Kidney (tissue), 14 donors: ENCODE measurements around the gene CIB2. TPM values are rescaled to one million over a fixed set of nuclear protein-coding genes. Genes with fewer than 3 reads are reported as not detected.
A peak's percentile ranks its signal among the peaks of the same experiment; 100 is the strongest.

Source experiments
- DNase-seq, 5 donors: peaks; one replicate each; pipeline ENCODE4 v3.0.0-alpha.2; 2013 to 2020
- FAIRE-seq: peaks from 2 replicates; lab custom pipeline; 2012; peaks lifted over from hg19 to GRCh38; lab: Jason Lieb, UNC
- H3K27ac ChIP-seq, 2 donors: one replicate each; pipeline ENCODE4 v1.7.0; 2013; ENCODE audit warnings: low read depth in 2 of 2, low read length in 2 of 2, inconsistent platforms in 1 of 2
- H3K27me3 ChIP-seq: one replicate; pipeline ENCODE4 v1.7.1; 2013; ENCODE audit warnings: low read length, inconsistent platforms; ENCODE audit not compliant: control insufficient read depth, insufficient read depth
- H3K36me3 ChIP-seq, 3 donors: one replicate each; pipeline versions ENCODE4 v1.7.0 to v1.7.1; 2013; ENCODE audit warnings: low read length in 3 of 3, control low read depth in 1 of 3, inconsistent platforms in 1 of 3; ENCODE audit not compliant: insufficient read depth in 3 of 3, control insufficient read depth in 2 of 3
- H3K4me1 ChIP-seq, 3 donors: one replicate each; pipeline versions ENCODE4 v1.7.0 to v1.7.1; 2013; ENCODE audit warnings: low read length in 3 of 3, inconsistent platforms in 1 of 3, low read depth in 1 of 3; ENCODE audit not compliant: control insufficient read depth in 2 of 3, insufficient read depth in 2 of 3
- H3K4me3 ChIP-seq, 3 donors: one replicate each; pipeline versions ENCODE4 v1.7.0 to v1.8.1; 2013; ENCODE audit warnings: low read length in 3 of 3, control low read depth in 1 of 3, inconsistent platforms in 1 of 3
- H3K9ac ChIP-seq, 3 donors: one replicate each; pipeline versions ENCODE4 v1.7.0 to v1.7.1; 2013; ENCODE audit warnings: low read length in 3 of 3, control low read depth in 1 of 3, inconsistent platforms in 1 of 3
- H3K9me3 ChIP-seq, 3 donors: one replicate each; pipeline versions ENCODE4 v1.7.0 to v1.7.1; 2013; ENCODE audit warnings: low read length in 3 of 3, control low read depth in 1 of 3, inconsistent platforms in 1 of 3; ENCODE audit not compliant: control insufficient read depth in 2 of 3, insufficient read depth in 1 of 3
- intact Hi-C: fragments of 100-400 bp; cut with DNase I; formaldehyde crosslinking; loops from one replicate; pipeline ENCODE4 v1.11.1; 2022
- polyA plus RNA-seq: library from polyadenylated mRNA; stranded (reverse); fragments of 350-450 nt; fragmentation: Illumina TruSeq; extraction: RNeasy Lipid Tissue Mini Kit (QIAGEN cat#74804); gene quantifications from one replicate; pipeline ENCODE4 v1.2.3, GENCODE V29; 2014; ENCODE audit warnings: low read depth, low replicate concordance; ENCODE audit not compliant: insufficient read depth
- total RNA-seq: library from RNA; stranded (reverse); fragmentation: NEBNext Ultra II Directional; extraction: Animal tissue kit (Norgen Biotek cat#: 25700); gene quantifications from one replicate; pipeline ENCODE4 v1.2.1, GENCODE V29; 2021
- TF ChIP-seq, protein P1 (sequence below): IDR thresholded peaks from 3 replicates; pipeline ENCODE4 v1.5.1; 2012; ENCODE audit warnings: mild to moderate bottlenecking, moderate library complexity, borderline replicate concordance; ENCODE audit not compliant: insufficient read depth; ENCODE audit errors: extremely low read depth
- donor health status: control.
- donor health status: control.
- donor health status: control.
- donor health status: control.
- donor health status: control.
- donor health status: DM: yes; HTN: yes; CAD: no.
- donor health status: Normal renal cell carcinoma (clear cell type).

CIB2 gene
- total and polyA plus RNA-seq, 2 donors from 2014 or later: 13.7 to 29.9 TPM

DNA sequence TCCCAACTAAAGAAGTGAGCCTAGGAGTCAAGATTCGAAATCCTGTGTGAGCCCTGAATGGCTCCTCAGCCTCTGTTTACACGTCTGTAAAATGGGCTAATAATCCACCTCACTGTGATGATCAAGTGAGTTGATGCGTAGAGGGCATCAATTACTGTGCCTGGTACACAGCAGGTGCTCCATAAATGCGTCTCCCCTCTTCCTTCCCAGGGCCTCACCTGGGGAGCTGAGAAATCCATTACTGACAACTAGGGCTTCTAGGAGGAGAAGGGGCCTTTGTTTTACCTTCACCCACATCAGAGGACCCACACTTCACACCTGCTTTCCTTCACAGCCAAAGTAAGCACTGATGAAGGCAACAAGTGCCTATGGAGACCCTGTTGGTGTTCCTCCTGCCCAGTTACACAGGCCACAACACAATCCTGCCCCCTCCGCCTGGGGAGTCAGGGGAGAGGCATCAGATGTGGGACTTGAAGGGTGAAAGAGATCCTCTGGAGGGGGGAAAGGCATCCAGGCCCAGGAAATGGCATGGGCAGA lies 1.4 kb downstream of the CIB2 start:
- peaks cover 0 to 5% (median 0%) of the 10 kb centered on the region in 3 donors for H3K4me1 ChIP-seq
- TF ChIP-seq, protein P1, sequence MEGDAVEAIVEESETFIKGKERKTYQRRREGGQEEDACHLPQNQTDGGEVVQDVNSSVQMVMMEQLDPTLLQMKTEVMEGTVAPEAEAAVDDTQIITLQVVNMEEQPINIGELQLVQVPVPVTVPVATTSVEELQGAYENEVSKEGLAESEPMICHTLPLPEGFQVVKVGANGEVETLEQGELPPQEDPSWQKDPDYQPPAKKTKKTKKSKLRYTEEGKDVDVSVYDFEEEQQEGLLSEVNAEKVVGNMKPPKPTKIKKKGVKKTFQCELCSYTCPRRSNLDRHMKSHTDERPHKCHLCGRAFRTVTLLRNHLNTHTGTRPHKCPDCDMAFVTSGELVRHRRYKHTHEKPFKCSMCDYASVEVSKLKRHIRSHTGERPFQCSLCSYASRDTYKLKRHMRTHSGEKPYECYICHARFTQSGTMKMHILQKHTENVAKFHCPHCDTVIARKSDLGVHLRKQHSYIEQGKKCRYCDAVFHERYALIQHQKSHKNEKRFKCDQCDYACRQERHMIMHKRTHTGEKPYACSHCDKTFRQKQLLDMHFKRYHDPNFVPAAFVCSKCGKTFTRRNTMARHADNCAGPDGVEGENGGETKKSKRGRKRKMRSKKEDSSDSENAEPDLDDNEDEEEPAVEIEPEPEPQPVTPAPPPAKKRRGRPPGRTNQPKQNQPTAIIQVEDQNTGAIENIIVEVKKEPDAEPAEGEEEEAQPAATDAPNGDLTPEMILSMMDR: no peak
- FAIRE-seq (no peak), DNase-seq (peak in 1 of 5 donors; percentile 8)
- H3K9me3 ChIP-seq: no peaks in the 10 kb centered on the region
- H3K27ac ChIP-seq: no peak overlapping the region
- no peaks in the 10 kb centered on the region for H3K36me3 ChIP-seq
- no peak overlapping the region for H3K9ac ChIP-seq
- intact Hi-C loops: loop anchor here (10.0 kb wide), 2 partner anchors 65 to 105 kb away; partner anchors contain the start of gene ACSBG1
- no peak overlapping the region for H3K4me3 ChIP-seq
- H3K27me3 ChIP-seq: no peaks in the 10 kb centered on the region

DNA sequence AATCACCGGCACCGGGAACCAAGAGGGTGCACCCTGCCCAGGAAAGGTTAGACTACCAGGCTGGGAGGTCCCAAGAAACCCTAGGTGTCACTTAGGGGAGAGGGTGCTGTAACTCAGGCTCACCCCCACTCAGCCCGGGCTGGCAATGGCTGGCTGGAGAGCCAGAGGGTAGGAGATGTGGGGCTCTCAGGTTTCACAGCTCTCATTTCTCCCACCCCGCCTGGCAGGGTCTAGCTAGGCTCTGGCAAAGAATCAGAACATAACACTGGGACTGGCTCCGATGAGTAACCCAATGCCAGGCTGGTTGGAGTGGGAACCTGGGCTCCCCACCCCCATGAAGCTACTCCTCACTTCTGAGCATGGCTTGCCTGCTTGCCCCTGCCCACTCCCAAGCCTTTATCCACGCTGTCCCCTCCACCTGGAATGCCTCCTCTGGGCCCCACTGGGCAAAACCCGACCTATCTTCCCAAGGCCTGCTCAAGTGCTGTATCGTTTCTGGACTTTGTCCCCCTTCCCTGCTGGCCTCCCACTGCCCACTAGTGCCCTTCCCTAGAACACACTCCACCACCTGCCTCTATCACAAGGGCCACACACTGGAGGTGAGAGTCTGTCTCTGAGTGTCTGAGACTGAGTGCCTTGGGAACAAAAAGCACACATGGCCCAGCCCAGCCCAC lies 2.0 kb downstream of the CIB2 start:
- Histone ChIP-seq H3K9me3 (no peaks in the 10 kb centered on the region), H3K27ac (no peak overlapping the region), H3K27me3 (no peaks in the 10 kb centered on the region), H3K36me3 (no peaks in the 10 kb centered on the region), H3K4me1 (peaks cover 0 to 5% (median 0%) of the 10 kb centered on the region in 3 donors), H3K4me3 (no peak overlapping the region), H3K9ac (no peak overlapping the region)
- TF ChIP-seq, protein P1: no peak
- DNase-seq (peak in 4 of 5 donors; percentile 41 to 71 (median 62)), FAIRE-seq (no peak)
- intact Hi-C loops: loop anchor here (10.0 kb wide), 1 partner anchor 106 kb away; the partner anchor contains the start of gene ACSBG1

DNA sequence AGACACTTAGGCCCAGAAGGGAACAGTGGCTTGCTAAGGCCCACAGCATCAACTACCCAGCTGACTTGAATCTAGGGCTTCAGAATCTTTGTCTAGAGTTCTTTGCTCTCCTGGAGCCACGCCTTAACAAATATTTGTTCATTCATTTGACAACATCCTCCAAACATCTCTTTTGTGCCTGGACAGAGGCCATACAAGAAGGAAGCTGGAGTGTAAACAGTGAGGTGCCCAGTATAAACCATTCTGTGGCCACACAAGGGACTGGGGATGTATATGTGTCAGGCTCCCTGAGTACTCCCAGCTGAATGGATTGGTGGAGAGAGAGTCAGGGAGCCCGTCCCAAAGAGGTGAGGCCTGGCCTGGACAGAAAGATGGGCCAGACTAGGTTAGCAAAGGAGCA lies 3.4 kb downstream of the CIB2 start:
- Histone ChIP-seq H3K4me1 (peaks cover 0 to 5% (median 0%) of the 10 kb centered on the region in 3 donors), H3K4me3 (no peak overlapping the region), H3K27ac (no peak overlapping the region), H3K36me3 (no peaks in the 10 kb centered on the region), H3K9ac (no peak overlapping the region), H3K9me3 (no peaks in the 10 kb centered on the region), H3K27me3 (no peaks in the 10 kb centered on the region)
- FAIRE-seq (no peak), DNase-seq (no peak)
- TF ChIP-seq, protein P1: no peak
- intact Hi-C loops: loop anchor here (10.0 kb wide), 1 partner anchor 107 kb away; the partner anchor contains the start of gene ACSBG1
